IPS-18a (cell line): ENCODE data around the gene ADARB2.

ENCODE experiments used
- H3K27ac ChIP-seq: one replicate; pipeline ENCODE4 v1.5.1; 2013; ENCODE audit warnings: low read length
- H3K27me3 ChIP-seq: one replicate; pipeline ENCODE4 v1.6.1; 2013; ENCODE audit warnings: mild to moderate bottlenecking, low read length; ENCODE audit not compliant: control insufficient read depth, insufficient read depth
- H3K36me3 ChIP-seq: one replicate; pipeline ENCODE4 v1.6.1; 2013; ENCODE audit warnings: low read depth, low read length; ENCODE audit not compliant: control insufficient read depth
- H3K4me1 ChIP-seq: one replicate; pipeline ENCODE4 v1.6.1; 2013; ENCODE audit warnings: low read depth, low read length; ENCODE audit not compliant: control insufficient read depth
- H3K4me3 ChIP-seq: one replicate; pipeline ENCODE4 v1.5.1; 2013; ENCODE audit warnings: low read length
- H3K9ac ChIP-seq: one replicate; pipeline ENCODE4 v1.6.1; 2013; ENCODE audit warnings: mild to moderate bottlenecking, low read length, moderate library complexity
- H3K9me3 ChIP-seq: one replicate; pipeline ENCODE4 v1.6.1; 2013; ENCODE audit warnings: low read depth, low read length; ENCODE audit not compliant: control insufficient read depth

ADARB2 gene

GRCh38 chr10:1734288-1734687 is 3.0 kb downstream of the ADARB2 start:
- H3K4me3 ChIP-seq, result no peak overlapping the region
- no peak overlapping the region for H3K27ac ChIP-seq
- H3K4me1 ChIP-seq, result peaks cover 17% of the 10 kb centered on the region
- no peak overlapping the region for H3K9ac ChIP-seq
- no peaks in the 10 kb centered on the region for H3K9me3 ChIP-seq
- peaks cover 46% of the 10 kb centered on the region for H3K27me3 ChIP-seq
- H3K36me3 ChIP-seq, result no peaks in the 10 kb centered on the region

- no peak overlapping the region for H3K4me3 ChIP-seq
- H3K36me3 ChIP-seq, result no peaks in the 10 kb centered on the region
- no peak overlapping the region for H3K9ac ChIP-seq
- no peaks in the 10 kb centered on the region for H3K9me3 ChIP-seq
- H3K27me3 ChIP-seq, result peaks cover 40% of the 10 kb centered on the region
- no peak overlapping the region for H3K27ac ChIP-seq
- H3K4me1 ChIP-seq, result peaks cover 17% of the 10 kb centered on the region
Observed at GRCh38 chr10:1733720-1734119, 3.6 kb downstream of the ADARB2 start.

DNA sequence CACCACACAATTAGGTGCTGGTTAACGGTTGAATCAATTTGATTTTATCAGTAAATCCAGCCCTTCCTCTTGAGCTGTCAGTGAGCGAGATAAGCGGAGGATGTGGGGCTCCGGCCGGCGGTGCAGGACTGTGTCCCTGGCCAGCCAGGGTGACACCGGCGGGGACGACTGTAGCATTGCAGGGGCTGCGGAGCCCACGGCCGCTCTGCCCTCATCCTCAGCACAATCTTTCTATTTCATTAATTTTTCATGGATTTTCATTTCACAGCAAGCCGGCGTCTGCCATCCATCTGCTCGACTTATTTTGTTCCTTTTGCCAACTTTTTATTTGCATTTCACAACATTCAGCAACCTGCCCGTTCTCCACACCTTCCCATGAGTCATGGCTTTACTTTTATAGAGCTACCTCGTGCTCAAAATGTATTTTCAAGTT is 4.7 kb downstream of the ADARB2 start:
- no peaks in the 10 kb centered on the region for H3K36me3 ChIP-seq
- peaks cover 30% of the 10 kb centered on the region for H3K27me3 ChIP-seq
- no peaks in the 10 kb centered on the region for H3K9me3 ChIP-seq
- no peak overlapping the region for H3K4me3 ChIP-seq
- no peak overlapping the region for H3K9ac ChIP-seq
- H3K27ac ChIP-seq, result no peak overlapping the region
- peaks cover 11% of the 10 kb centered on the region for H3K4me1 ChIP-seq

DNA sequence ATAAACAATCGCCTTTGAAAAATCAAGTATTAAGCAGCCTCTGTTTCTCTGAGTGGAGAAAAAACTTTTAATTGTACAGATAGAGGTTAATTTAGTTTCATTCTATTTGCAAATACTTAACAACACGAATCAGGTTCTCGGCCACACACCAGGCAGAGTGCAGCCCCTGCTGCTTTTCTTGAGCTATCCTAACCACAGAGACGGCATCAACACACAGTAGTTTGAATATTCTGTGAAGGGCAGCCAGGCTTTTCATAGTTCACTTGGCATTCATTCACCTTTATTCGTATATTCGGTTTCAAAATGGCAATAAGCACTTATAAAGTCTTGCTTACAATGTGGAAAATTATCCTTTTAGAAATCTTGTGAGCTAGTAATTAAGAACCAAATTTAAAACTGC is 5.7 kb downstream of the ADARB2 start:
- Histone ChIP-seq H3K36me3 (no peaks in the 10 kb centered on the region), H3K4me3 (no peak overlapping the region), H3K27ac (no peak overlapping the region), H3K4me1 (peaks cover 11% of the 10 kb centered on the region), H3K9ac (no peak overlapping the region), H3K27me3 (peaks cover 24% of the 10 kb centered on the region), H3K9me3 (no peaks in the 10 kb centered on the region)

DNA sequence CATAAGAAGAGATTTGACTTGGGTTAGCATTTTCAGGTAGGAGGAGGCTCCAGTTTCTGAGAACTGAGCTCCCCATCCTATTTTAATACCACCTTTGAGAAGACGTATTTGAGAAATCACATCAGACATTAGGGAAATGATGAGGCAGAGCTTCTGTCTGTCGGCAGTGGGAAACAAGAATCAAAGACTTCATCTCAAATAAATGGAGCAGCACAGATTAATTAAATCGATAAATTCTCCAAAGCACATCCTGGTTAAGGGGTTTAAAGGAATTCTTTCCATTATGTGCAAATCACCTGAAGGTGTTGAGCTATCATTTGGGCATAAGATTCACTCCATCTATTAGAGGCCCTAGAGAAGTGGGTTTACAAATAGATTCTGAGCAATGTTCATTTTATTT is 7.6 kb downstream of the ADARB2 start:
- Histone ChIP-seq H3K9ac (no peak overlapping the region), H3K36me3 (no peaks in the 10 kb centered on the region), H3K4me1 (peaks cover 11% of the 10 kb centered on the region), H3K9me3 (no peaks in the 10 kb centered on the region), H3K4me3 (no peak overlapping the region), H3K27ac (no peak overlapping the region), H3K27me3 (peaks cover 5% of the 10 kb centered on the region)

DNA sequence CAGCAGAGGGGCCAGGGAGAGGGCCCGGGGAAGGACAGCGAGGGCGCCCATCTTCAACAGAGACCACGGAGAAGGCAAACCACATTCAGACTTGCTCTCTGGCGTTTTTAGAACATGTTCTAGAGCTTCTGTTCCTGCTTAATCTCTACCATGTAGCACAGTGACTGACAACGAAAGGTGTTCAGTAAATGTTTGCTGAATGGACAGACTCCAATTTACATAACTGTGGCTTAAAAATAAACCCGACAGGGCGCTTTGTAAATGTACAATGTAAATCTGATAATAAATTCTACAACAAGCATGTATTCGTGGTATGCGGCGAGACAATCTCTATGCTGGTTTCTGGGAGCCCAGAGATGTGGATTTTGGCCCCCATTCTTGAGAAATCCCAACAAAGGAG is 10.5 kb downstream of the ADARB2 start:
- Histone ChIP-seq H3K9ac (no peak overlapping the region), H3K4me3 (no peak overlapping the region), H3K36me3 (no peaks in the 10 kb centered on the region), H3K27ac (no peak overlapping the region), H3K27me3 (no peaks in the 10 kb centered on the region), H3K9me3 (no peaks in the 10 kb centered on the region), H3K4me1 (peaks cover 11% of the 10 kb centered on the region)

- Histone ChIP-seq H3K36me3 (no peaks in the 10 kb centered on the region), H3K9ac (no peak overlapping the region), H3K4me1 (peaks cover 1% of the 10 kb centered on the region), H3K27ac (no peak overlapping the region), H3K9me3 (no peaks in the 10 kb centered on the region), H3K4me3 (no peak overlapping the region), H3K27me3 (no peaks in the 10 kb centered on the region)
Observed at GRCh38 chr10:1724921-1725488, 12.3 kb downstream of the ADARB2 start.

- Histone ChIP-seq H3K4me1 (peaks cover 15% of the 10 kb centered on the region), H3K9ac (no peak overlapping the region), H3K27ac (no peak overlapping the region), H3K27me3 (no peaks in the 10 kb centered on the region), H3K9me3 (no peaks in the 10 kb centered on the region), H3K4me3 (no peak overlapping the region), H3K36me3 (no peaks in the 10 kb centered on the region)
Observed at GRCh38 chr10:1716839-1717238, 20.5 kb downstream of the ADARB2 start.

- H3K36me3 ChIP-seq, result no peaks in the 10 kb centered on the region
- H3K4me1 ChIP-seq, result peaks cover 15% of the 10 kb centered on the region
- peak overlapping the region; percentile 10 for H3K4me3 ChIP-seq
- H3K9me3 ChIP-seq, result no peaks in the 10 kb centered on the region
- no peak overlapping the region for H3K9ac ChIP-seq
- H3K27me3 ChIP-seq, result no peaks in the 10 kb centered on the region
- H3K27ac ChIP-seq, result no peak overlapping the region
Observed at GRCh38 chr10:1715821-1716220, 21.5 kb downstream of the ADARB2 start.

DNA sequence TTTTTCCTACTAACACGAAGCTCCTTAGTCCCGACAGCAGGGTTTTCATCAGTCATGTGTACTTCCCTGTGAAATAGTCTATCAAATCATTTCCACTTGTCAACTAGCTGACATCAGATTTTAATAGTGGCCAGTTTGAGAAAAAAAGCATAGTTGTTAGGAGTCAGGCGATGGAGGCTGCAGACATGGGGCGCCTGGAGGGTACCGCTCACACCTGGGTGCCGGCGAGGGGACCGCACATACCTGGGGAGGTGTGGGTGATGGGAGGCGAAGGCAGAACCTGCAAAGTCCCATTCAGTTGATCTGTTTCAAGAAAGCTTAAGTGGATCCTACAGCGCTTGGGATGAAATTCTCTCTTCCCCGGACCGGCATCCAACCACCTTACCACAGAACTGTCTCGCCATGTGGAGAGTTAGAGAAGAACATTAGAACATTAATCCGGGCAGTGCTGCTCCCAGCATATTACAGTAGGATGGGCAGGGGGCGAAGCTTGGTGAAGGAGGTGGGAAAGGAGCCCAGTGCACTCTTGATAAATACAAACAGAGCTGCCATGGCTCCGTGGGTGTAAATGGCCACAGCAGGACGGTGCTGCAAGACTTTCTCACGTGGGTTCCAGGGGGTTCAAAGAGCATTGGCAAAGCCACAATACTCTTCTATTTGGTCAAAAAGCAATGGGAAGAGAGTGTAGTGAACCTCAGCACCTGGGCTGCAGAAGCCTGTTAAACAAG is 24.2 kb downstream of the ADARB2 start:
- no peak overlapping the region for H3K9ac ChIP-seq
- H3K4me1 ChIP-seq, result peaks cover 15% of the 10 kb centered on the region
- no peaks in the 10 kb centered on the region for H3K36me3 ChIP-seq
- H3K9me3 ChIP-seq, result no peaks in the 10 kb centered on the region
- no peak overlapping the region for H3K27ac ChIP-seq
- H3K4me3 ChIP-seq, result no peak overlapping the region
- H3K27me3 ChIP-seq, result no peaks in the 10 kb centered on the region

DNA sequence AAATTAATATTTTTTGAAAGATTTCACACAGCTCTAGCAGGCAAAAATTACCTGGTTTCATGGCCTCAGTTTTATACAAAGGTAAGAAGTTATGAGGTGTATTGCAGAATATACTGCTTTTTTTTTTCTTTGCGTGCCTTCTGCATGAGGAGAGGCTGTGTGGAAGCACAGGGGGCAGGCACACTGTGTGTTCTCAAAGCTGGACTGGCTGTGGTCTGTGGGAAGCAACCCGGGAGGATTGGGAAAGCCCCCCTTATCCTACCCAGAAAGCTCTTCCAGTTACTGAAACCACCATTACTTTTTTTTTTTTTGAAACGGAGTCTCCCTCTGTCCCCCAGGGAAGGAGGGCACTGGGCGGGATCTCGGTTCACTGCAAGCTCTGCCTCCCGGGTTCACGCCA is 25.0 kb downstream of the ADARB2 start:
- Histone ChIP-seq H3K27me3 (no peaks in the 10 kb centered on the region), H3K27ac (no peak overlapping the region), H3K4me3 (no peak overlapping the region)

GRCh38 chr10:1709161-1709560 is 28.2 kb downstream of the ADARB2 start:
- H3K9me3 ChIP-seq, result peaks cover 6% of the 10 kb centered on the region
- no peaks in the 10 kb centered on the region for H3K36me3 ChIP-seq
- no peak overlapping the region for H3K27ac ChIP-seq
- H3K27me3 ChIP-seq, result no peaks in the 10 kb centered on the region
- H3K4me3 ChIP-seq, result no peak overlapping the region
- no peaks in the 10 kb centered on the region for H3K4me1 ChIP-seq
- H3K9ac ChIP-seq, result no peak overlapping the region

More for the DNA sequence above, 25.0 kb downstream of the ADARB2 start:
- Histone ChIP-seq H3K36me3 (no peaks in the 10 kb centered on the region), H3K9ac (no peak overlapping the region), H3K4me1 (peaks cover 15% of the 10 kb centered on the region), H3K9me3 (no peaks in the 10 kb centered on the region)
